Neural cell (in vitro differentiated cells): Measurements from ENCODE around the gene CENPP.

Source experiments
- CTCF ChIP-seq: fragments of 450-650 bp; IDR thresholded peaks from 2 replicates; pipeline ENCODE4 v1.5.1; 2014; ENCODE audit warnings: antibody characterized with exemption, mild to moderate bottlenecking, moderate library complexity; ENCODE audit not compliant: poor library complexity, severe bottlenecking
- EP300 ChIP-seq: fragments of 450-650 bp; conservative IDR thresholded peaks from 2 replicates; pipeline ENCODE4 v1.6.1; 2014; ENCODE audit warnings: antibody characterized with exemption, mild to moderate bottlenecking, moderate library complexity; ENCODE audit not compliant: poor library complexity, severe bottlenecking
- EZH2 ChIP-seq: fragments of 200-600, 300-800 bp; shearing (Covaris generic), sonication (generic); IDR thresholded peaks from 2 replicates; pipeline ENCODE4 v1.6.1; 2014; ENCODE audit warnings: antibody characterized with exemption, low read length, borderline replicate concordance, mild to moderate bottlenecking; ENCODE audit not compliant: insufficient read depth, poor library complexity, severe bottlenecking
- MXI1 ChIP-seq: fragments of 450-650 bp; conservative IDR thresholded peaks from 2 replicates; pipeline ENCODE4 v1.6.1; 2014; ENCODE audit warnings: antibody characterized with exemption, mild to moderate bottlenecking; ENCODE audit not compliant: poor library complexity, severe bottlenecking
- POLR2AphosphoS5 ChIP-seq: IDR thresholded peaks from 2 replicates; pipeline ENCODE4 v1.6.1; 2012
- RAD21 ChIP-seq: fragments of 450-650 bp; conservative IDR thresholded peaks from 2 replicates; pipeline ENCODE4 v1.6.1; 2014; ENCODE audit warnings: antibody characterized with exemption, mild to moderate bottlenecking, moderate library complexity
- REST ChIP-seq: IDR thresholded peaks from 2 replicates; pipeline ENCODE4 v1.6.1; 2012; ENCODE audit warnings: borderline replicate concordance
- SMC3 ChIP-seq: fragments of 450-650 bp; conservative IDR thresholded peaks from 2 replicates; pipeline ENCODE4 v1.6.1; 2014; ENCODE audit warnings: antibody characterized with exemption, mild to moderate bottlenecking, moderate library complexity; ENCODE audit not compliant: poor library complexity
- TAF1 ChIP-seq: IDR thresholded peaks from 2 replicates; pipeline ENCODE4 v1.6.1; 2012; ENCODE audit warnings: low read depth

- no peak for TF ChIP-seq REST
- no peak for TF ChIP-seq CTCF
- TF ChIP-seq POLR2AphosphoS5 = peak; percentile 50
- TF ChIP-seq EZH2 = no peak
- TF ChIP-seq TAF1 = no peak
- TF ChIP-seq SMC3 = no peak
- TF ChIP-seq RAD21 = no peak
- peak; percentile 23 for TF ChIP-seq MXI1
- peak; percentile 13 for TF ChIP-seq EP300
Observed at GRCh38 chr9:92608909-92609445, 283.2 kb downstream of the CENPP start.
